SH-SY5Y (cell line): ENCODE data around the gene JAGN1.

Source experiments
- GATA2 ChIP-seq: IDR thresholded peaks from 2 replicates; pipeline ENCODE4 v1.6.1; 2011; ENCODE audit warnings: mild to moderate bottlenecking, low read depth, low read length
- GATA3 ChIP-seq: IDR thresholded peaks from 2 replicates; pipeline ENCODE4 v1.6.1; 2011; ENCODE audit warnings: low read depth, mild to moderate bottlenecking, low read length, moderate library complexity

GRCh38 chr3:9916346-9916733 is 25.9 kb downstream of the JAGN1 start:
- TF ChIP-seq GATA3 (no peak), GATA2 (no peak)
